ENCODE results near the gene SELENOP. TPM values are rescaled to one million over a fixed set of nuclear protein-coding genes. Genes with fewer than 3 reads are reported as not detected.

SELENOP gene
- total and polyA plus RNA-seq, 9 of the 15 experiments (the other 6 are each of a cell fraction or from before 2014, with no cell fraction given): 3.2 to 6.3 (median 4.5) TPM

DNA sequence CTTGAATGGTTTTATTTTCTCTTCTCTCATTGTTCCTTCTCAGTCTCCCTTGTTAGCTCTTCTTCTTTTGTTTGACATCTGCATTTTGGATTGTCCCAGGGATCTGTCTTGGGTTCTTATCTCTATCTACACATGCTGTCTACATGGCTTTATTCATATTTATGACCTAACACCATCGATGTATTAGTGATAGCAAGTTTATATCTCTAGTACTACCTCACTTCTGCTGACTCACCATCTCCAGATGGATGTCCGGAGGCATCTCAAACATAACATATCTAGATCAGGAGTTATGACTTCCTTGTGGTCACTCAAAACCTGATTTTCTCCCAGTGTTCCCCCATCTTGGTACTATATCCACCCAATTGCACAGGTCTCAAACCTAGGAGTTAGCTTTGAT, 19.2 kb upstream of the SELENOP start (continued):
- TF ChIP-seq, protein P1, sequence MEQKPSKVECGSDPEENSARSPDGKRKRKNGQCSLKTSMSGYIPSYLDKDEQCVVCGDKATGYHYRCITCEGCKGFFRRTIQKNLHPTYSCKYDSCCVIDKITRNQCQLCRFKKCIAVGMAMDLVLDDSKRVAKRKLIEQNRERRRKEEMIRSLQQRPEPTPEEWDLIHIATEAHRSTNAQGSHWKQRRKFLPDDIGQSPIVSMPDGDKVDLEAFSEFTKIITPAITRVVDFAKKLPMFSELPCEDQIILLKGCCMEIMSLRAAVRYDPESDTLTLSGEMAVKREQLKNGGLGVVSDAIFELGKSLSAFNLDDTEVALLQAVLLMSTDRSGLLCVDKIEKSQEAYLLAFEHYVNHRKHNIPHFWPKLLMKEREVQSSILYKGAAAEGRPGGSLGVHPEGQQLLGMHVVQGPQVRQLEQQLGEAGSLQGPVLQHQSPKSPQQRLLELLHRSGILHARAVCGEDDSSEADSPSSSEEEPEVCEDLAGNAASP (IDR thresholded peaks at IDR 0.05): no peak
- no peak for TF ChIP-seq ZNF134 (CRISPR knock-in tag; conservative IDR thresholded peaks at IDR 0.05)
- no peak for TF ChIP-seq CEBPB (tag; IDR thresholded peaks at IDR 0.05)
- TF ChIP-seq MEF2D (tag; conservative IDR thresholded peaks at IDR 0.05; ENCODE audit: low read depth): no peak
- TF ChIP-seq, protein P2, sequence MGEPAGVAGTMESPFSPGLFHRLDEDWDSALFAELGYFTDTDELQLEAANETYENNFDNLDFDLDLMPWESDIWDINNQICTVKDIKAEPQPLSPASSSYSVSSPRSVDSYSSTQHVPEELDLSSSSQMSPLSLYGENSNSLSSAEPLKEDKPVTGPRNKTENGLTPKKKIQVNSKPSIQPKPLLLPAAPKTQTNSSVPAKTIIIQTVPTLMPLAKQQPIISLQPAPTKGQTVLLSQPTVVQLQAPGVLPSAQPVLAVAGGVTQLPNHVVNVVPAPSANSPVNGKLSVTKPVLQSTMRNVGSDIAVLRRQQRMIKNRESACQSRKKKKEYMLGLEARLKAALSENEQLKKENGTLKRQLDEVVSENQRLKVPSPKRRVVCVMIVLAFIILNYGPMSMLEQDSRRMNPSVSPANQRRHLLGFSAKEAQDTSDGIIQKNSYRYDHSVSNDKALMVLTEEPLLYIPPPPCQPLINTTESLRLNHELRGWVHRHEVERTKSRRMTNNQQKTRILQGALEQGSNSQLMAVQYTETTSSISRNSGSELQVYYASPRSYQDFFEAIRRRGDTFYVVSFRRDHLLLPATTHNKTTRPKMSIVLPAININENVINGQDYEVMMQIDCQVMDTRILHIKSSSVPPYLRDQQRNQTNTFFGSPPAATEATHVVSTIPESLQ (CRISPR knock-in tag; IDR thresholded peaks at IDR 0.05): no peak
- no peak for TF ChIP-seq NR2C2 (CRISPR knock-in tag; IDR thresholded peaks at IDR 0.05)
- TF ChIP-seq NR2C2 (tag; IDR thresholded peaks at IDR 0.05): no peak
- no peak for TF ChIP-seq ZNF408 (CRISPR knock-in tag; IDR thresholded peaks at IDR 0.05; ENCODE audit: low read depth)
- TF ChIP-seq, protein P3, sequence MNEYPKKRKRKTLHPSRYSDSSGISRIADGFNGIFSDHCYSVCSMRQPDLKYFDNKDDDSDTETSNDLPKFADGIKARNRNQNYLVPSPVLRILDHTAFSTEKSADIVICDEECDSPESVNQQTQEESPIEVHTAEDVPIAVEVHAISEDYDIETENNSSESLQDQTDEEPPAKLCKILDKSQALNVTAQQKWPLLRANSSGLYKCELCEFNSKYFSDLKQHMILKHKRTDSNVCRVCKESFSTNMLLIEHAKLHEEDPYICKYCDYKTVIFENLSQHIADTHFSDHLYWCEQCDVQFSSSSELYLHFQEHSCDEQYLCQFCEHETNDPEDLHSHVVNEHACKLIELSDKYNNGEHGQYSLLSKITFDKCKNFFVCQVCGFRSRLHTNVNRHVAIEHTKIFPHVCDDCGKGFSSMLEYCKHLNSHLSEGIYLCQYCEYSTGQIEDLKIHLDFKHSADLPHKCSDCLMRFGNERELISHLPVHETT (CRISPR knock-in tag; conservative IDR thresholded peaks at IDR 0.05 in 1 of 2, IDR thresholded peaks at IDR 0.05 in 1 of 2): no peak
- TF ChIP-seq EWSR1 (IDR thresholded peaks at IDR 0.05; ENCODE audit: borderline replicate concordance, low read depth, partially characterized antibody): no peak
- no peak; the same call in 1 of the 2 replicates for TF ChIP-seq ETV1 (tag; conservative IDR thresholded peaks at IDR 0.05; ENCODE audit: low read depth)
- no peak for TF ChIP-seq CCNT2 (IDR thresholded peaks at IDR 0.05; ENCODE audit: borderline replicate concordance, extremely low read depth, insufficient read length, low read depth, low read length)
- TF ChIP-seq, protein P4, sequence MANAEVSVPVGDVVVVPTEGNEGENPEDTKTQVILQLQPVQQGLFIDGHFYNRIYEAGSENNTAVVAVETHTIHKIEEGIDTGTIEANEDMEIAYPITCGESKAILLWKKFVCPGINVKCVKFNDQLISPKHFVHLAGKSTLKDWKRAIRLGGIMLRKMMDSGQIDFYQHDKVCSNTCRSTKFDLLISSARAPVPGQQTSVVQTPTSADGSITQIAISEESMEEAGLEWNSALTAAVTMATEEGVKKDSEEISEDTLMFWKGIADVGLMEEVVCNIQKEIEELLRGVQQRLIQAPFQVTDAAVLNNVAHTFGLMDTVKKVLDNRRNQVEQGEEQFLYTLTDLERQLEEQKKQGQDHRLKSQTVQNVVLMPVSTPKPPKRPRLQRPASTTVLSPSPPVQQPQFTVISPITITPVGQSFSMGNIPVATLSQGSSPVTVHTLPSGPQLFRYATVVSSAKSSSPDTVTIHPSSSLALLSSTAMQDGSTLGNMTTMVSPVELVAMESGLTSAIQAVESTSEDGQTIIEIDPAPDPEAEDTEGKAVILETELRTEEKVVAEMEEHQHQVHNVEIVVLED (CRISPR knock-in tag; IDR thresholded peaks at IDR 0.05): no peak
- TF ChIP-seq, protein P5, sequence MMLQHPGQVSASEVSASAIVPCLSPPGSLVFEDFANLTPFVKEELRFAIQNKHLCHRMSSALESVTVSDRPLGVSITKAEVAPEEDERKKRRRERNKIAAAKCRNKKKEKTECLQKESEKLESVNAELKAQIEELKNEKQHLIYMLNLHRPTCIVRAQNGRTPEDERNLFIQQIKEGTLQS (IDR thresholded peaks at IDR 0.05): peak; percentile 51; the same call in 1 of the 2 replicates
- TF ChIP-seq, protein P5 (CRISPR knock-in tag; conservative IDR thresholded peaks at IDR 0.05): no peak
- no peak for TF ChIP-seq IRF2 (CRISPR knock-in tag; IDR thresholded peaks at IDR 0.05)
- TF ChIP-seq TEAD1 (CRISPR knock-in tag; IDR thresholded peaks at IDR 0.05): 0 out of 4 replicates have a peak, but pooled peaks of 1 of the 2 experiments have one; percentile 16
- no peak for TF ChIP-seq CC2D1A (IDR thresholded peaks at IDR 0.05)
- 0 out of 2 replicates have a peak, but pooled peaks have one; percentile 58 for TF ChIP-seq BACH1 (tag; IDR thresholded peaks at IDR 0.05)
- TF ChIP-seq RAD51 (IDR thresholded peaks at IDR 0.05; ENCODE audit: borderline replicate concordance, low read depth): no peak
- TF ChIP-seq ZNF41 (CRISPR knock-in tag; conservative IDR thresholded peaks at IDR 0.05): no peak
- no peak for TF ChIP-seq JUNB (CRISPR knock-in tag; conservative IDR thresholded peaks at IDR 0.05)

Data from K562 (cell line).